ENCODE results near the gene LTBP3.
A peak's percentile ranks its signal among the peaks of the same experiment; 100 is the strongest.
"Not testable (repeated sequence)": the region's sequence is repeated elsewhere in the genome, so short reads cannot be mapped to it uniquely, and the experiment has no call there.

LTBP3 gene

DNA sequence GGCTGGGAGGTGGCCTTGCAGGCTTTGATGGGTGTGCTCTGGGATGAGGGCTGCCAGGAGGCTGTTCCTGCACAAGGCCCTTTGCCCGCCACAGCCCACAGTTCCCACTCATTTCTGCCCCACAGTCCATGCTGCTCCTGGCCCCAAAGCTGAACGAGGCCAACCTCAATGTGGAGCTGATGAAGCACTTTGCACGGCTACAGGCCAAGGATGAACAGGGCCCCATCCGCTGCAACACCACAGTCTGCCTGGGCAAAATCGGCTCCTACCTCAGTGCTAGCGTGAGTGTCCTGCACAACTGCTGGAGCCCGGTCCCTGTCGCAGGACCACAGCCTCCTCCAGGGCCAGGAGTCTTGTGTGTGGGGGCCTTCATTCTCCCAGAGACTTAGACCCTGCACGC is 23.1 kb downstream of the LTBP3 start:
- DNase-seq = no peak

DNA sequence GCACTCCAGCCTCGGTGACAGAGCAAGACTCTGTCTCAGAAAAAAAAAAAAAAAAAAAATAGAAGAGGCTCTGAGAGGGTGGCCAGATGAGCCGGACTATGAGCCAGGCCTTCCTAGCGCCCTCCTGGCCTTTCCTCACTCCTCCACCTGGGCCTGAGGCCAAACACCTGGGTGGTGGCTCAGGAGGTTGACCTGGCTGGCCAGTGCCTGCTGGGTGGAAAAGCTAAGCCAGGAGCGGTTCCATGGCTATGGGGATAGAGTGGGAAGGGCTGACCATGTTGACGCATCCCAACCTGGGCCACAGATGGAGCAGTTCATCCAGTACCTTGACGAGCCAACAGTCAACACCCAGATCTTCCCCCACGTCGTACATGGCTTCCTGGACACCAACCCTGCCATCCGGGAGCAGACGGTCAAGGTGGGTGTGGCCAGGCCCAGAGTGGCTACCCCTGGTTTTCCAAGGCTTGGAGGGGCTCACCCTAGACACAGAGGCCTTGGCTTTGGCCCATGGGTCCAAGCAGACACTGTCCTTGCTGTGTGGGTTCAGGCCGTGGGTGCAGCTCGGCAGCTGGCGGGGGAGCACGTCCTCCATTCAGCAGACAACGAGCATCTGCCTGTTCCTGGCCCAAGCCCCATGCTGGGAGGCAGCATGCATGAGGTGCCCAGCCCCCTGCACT is 25.6 kb downstream of the LTBP3 start:
- no peak for DNase-seq

DNA sequence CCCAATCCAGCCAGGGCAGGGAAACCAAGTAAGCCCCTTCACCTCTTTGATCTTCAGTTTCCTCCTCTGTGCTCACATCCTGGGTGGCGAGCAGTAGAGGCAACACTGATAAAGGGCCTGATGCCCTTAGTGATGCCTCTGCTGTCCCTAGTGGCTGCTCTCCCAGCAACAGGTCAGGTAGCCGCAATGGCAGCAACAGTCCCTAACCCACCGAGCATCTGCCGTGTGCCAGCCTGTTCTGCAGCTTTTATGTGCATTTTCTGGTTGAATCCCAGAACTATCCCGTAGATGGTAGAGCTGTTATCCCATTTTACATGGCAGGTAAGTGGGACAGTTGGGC is 28.0 kb downstream of the LTBP3 start:
- no peak for DNase-seq

DNA sequence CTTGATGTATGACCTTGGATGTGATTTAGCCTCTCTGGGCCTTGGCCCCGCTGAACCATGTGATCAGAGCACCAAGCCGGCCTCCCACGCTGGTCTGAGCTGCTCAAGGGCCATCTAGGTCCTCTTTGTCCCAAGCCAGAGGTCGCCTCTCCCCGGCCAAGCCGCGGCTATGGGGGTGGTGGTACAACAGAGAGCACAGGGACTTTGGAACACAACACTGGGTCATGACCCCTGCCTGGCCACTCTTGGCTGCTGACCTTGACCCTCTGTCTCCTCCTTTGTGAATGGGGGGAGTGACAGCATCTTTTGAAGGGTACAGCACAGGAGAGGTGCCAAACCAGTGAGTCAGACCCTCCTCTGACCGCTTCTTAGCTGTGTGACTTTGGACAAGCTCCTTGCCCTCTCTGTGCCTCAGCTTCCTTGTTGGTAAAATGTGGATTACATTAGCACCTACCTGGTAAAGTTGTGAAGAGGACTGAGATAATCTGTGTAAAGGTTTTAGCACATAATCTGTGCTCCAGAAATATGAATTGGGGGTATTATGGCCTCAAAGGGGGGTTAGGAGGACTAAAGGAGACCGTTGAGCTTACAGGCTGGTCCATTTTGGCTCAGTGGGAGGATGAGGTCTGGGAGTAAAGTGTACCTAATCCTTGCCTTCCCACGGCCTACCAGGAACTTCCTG is 28.5 kb downstream of the LTBP3 start:
- no peak for DNase-seq

DNA sequence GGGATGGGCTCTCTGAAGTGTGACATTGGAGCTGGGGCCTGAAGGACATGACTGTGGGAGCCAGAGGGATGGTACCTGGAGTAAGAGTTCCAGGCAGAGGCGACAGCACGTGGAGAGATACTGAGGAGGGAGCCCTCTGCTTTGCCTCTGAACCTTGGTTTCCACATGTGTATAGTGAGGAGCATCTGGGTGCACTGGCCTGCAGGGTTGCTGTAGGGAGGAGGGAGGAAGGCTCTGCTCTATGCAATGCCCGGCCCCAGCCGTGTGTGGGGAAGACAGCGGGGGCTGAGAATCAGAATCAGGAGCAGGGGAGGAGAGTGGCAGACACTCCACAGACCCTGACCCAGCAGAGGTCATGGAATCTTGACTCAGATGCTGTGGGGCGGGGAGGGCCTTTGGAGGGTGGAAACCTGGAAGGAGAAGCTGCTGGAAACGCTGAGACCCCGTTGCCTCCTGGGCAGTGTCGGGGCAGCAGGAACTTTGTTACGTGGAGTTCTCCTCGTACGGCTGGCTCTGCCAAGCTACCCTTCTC is 29.3 kb downstream of the LTBP3 start:
- no peak for DNase-seq

DNA sequence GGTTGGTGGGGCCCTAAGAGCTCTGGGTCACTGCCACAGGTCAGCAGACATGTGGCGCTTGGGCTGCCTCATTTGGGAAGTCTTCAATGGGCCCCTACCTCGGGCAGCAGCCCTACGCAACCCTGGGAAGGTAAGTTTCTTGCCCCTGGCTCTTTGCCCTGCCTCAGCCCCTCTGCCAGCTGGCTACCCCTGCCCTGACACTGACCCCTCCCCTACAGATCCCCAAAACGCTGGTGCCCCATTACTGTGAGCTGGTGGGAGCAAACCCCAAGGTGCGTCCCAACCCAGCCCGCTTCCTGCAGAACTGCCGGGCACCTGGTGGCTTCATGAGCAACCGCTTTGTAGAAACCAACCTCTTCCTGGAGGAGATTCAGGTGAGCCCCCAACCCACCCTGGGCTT is 31.4 kb downstream of the LTBP3 start:
- no peak for DNase-seq

DNA sequence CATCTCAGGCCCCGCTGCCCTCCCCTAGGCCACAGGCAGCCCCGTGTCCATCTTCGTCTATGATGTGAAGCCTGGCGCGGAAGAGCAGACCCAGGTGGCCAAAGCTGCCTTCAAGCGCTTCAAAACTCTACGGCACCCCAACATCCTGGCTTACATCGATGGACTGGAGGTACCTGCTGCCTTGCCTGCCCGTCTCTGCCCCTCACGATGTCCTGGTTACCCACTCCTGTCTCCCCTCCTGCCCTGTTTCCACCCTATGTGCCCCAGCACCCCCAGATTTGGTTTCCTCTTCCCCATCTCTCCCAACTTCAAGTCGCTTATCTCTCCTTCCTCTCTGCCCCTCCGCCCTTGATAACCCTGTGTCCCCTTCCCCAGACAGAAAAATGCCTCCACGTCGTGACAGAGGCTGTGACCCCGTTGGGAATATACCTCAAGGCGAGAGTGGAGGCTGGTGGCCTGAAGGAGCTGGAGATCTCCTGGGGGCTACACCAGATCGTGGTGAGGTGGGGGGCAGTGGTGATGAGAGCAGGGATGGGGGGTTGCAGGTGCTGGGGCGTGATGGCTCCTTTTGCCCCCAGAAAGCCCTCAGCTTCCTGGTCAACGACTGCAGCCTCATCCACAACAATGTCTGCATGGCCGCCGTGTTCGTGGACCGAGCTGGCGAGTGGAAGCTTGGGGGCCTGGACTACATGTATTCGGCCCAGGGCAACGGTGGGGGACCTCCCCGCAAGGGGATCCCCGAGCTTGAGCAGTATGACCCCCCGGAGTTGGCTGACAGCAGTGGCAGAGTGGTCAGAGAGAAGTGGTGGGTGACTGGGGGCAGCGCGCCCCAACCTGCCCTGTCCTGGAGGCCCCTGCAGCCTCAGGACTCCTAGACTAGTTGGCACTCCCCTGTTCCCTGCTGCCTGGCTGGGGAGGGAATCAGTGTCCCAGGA is 32.3 kb downstream of the LTBP3 start:
- no peak for DNase-seq

DNA sequence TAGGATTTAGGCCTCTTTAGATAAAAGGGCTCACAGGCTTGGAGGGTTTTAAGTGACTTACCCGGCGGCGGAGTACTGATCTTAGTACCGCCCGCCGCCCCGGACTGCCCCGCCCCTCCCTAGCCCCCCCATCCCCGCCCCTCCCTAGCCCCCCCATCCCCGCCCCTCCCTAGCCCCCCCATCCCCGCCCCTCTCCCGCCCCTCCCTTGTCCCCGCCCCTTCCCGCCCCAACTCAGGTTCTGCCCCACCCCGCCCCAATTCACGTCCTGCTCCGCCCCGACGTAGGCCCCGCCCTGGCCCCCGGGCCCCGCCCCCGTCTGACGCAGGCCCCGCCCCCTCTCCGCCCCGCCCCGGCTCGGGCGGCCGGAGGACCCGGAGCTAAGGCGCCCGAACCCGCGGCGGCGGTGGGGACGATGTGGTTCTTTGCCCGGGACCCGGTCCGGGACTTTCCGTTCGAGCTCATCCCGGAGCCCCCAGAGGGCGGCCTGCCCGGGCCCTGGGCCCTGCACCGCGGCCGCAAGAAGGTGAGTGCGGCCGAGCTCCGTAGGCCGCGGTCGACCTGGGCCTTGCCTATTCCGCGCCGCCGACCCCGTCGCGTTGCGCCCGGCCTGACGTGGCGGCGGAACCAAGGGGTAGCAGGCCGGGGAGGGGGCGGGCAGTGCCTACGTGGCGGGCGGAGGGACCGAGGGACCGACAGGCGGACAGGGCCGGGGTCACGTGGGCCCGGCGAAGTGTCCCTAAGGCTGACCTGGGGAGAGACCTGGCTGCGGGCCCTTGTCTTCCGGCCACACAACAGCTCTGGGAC is 33.2 kb downstream of the LTBP3 start, which contains the start of gene SCYL1:
TSS of gene SCYL1 (plus strand) at position 343 of the 805 bp plus-strand sequence. CDS start at position 414, 71 bp downstream.
- DNase-seq = peak; percentile 10

DNA sequence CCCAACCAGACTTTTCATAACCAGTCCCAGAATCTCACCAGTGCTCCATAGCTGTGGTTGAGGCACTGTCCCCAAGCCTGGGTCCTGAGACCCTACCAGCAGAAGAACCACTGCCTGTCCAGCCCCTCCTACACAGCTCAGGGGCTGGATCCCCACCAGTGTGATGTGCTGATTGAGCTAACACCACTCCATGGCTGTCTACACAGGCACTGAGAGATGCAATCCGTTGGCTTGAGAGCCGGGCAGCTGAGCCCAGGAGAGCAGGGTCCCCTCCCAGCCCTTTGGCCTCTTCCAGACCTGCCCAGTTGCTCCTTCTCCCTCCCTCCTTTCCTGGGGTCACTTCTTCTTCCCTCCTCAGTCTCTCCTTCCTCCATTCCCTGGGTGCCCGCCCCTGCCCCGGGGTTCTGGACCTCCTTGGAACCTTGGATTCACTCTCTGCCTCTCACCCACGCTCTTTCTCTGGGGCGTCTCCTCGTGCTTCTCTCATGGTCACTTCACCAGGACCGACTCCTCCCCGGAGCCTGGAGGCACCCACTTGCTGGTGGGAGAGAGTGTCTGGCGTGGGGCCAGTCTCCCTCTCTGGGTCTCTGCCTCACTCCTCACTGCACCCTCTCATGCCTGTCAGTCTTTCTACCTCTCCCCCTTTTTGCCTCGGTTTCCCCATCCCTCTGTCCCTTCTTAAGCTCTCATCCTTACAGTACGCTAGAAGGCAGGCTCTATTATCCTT is 34.0 kb downstream of the LTBP3 start:
- no peak for DNase-seq

DNA sequence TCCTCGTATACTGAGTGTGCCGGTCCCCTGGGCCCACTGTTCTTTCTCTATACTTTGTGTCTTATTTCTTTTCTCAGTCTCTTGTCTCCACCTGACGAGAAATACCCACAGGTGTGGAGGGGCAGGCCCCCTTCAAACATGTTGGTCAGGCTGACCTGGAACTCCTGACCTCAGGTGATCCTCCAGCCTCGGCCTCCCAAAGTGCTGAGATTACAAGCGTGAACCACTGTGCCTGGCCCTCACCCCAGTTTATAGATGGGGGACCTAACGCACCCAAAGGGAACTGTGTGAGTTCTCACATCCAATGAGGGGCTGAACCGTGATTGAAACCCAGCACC is 34.6 kb downstream of the LTBP3 start:
- not testable (repeated sequence) for DNase-seq

DNA sequence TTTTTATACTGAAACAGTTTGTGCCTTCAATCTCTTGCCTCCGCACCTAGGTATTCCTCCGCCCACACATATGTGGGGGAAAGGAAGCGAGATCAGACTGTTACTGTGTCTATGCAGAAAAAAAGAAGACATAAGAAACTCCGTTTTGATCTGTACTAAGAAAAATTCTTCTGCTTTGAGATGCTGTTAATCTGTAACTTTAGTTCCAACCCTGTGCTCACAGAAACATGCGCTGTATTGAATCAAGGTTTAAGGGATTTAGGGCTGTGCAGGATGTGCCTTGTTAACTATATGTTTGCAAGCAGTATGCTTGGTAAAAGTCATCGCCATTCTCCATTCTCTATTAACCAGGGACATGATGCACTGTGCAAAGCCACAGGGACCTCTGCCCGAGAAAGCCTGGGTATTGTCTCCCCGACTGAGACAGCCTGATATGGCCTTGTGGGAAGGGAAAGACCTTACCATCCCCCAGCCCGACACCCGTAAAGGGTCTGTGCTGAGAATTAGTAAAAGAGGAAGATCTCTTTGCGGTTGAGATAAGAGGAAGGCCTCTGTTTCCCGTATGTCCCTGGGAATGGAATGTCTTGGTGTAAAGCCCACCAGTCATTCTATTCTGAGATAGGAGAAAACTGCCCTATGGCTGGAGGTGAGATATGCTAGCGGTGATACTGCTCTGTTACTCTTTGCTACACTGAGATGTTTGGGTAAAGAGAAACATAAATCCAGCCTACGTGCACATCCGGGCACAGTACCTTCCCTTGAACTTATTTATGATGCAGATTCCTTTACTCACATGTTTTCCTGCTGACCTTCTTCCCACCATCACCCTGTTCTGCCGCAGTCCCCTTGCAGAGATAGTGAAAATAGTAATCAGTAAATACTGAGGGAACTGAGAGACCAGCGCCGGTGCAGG is 35.2 kb downstream of the LTBP3 start:
- not testable (repeated sequence) for DNase-seq

DNA sequence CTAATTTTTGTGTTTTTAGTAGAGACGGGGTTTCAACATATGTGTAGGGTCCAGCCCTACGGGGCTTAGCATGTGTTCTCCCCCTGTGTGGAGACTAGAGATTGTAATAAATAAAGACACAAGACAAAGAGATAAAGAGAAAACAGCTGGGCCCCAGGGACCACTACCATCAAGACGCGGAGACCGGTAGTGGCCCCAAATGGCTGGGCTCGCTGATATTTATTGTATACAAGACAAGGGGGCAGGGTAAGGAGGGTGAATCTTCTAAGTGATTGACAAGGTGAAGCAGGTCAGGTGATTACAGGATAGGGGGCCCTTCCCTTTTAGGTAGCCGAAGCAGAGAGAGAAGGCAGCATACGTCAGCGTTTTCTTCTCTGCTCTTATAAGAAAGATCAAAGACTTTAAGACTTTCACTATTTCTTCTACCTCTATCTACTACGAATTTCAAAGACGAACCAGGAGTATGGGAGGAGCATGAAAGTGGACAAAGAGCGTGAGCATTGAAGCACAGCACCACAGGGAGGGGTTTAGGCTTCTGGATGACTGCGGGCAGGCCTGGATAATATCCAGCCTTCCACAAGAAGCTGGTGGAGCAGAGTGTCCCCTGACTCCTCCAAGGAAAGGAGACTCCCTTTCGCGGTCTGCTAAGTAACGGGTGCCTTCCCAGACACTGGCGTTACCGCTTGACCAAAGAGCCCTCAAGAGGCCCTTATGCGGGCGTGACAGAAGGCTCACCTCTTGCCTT is 36.2 kb downstream of the LTBP3 start:
- DNase-seq = not testable (repeated sequence)

DNA sequence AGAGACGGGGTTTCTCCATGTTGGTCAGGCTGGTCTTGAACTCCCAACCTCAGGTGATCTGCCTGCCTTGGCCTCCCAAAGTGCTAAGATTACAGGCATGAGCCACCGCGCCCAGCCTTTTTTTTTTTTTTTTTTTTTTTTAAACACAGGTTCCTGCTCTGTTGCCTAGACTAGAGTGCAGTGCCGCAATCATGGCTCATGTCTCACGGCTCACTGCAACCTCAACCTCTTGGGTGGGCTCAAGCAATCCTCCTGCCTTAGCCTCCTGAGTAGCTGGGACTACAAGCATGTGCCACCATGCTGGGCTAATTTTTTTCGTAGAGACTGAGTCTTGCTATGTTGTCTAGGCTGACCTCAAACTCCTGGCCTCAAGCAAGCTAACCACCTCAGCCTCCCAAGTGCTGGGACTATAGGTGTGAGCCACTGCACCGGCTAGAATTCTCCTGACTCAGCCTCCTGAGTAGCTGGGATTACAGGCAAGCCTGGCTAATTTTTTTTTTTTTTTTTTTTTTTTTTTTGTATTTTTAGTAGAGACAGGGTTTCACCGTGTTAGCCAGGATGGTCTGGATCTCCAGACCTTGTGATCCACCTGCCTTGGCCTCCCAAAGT is 39.1 kb downstream of the LTBP3 start:
- not testable (repeated sequence) for DNase-seq

DNA sequence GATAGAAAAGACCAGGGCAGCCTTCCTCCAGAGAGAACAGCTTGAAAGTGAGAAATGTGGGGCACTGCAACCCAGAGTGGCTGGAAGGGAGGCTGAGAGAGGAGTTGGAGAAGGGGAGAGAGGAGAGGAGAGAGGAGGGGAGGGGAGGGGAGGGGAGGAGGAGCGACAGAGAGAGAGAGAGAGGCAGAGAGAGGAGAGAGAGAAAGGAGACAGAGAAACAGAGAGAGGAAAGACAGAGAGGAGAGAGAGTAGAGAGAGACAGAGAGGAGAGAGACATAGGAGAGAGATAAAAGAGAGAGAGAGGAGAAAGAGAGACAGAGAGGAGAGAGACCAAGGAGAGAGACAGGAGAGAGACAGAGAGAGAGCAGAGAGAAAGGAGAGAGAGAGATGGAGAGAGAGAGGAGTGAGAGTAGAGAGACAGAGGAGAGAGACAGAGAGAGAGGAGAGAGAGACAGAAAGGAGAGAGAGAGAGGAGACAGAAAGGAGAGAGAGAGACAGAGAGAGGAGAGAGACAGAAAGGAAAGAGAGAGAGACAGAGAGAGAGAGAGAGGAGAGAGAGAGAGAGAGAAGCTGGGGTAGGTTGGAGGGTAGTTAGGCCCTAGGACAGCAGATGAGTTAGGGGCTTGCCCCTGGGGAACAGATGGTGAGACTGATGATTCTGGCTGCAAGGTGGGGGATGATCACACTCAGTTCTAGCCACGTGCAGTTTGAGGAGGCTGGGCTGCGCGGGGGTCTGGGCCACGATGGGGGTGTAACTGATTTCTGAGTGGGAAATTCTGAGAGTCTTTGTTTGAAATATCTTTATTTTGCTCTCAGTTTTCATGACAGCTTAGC is 41.8 kb downstream of the LTBP3 start:
- no peak for DNase-seq

DNA sequence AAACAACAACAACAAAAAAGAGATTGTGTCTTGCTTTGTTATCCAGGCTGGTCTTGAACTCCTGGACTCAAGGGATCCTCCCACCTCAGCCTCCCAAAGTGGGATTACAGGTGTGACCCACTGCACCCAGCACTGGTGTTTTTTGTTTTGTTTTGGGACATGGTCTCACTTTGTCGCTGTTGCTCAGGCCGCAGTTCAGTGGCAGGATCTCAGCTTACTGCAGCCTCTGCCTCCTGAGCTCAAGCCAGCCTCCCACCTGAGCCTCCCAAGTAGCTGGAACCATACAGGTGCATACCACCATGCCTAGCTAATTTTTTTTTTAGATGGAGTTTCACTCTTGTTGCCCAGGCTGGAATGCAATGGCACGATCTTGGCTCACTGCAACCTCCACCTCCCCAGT is 45.8 kb downstream of the LTBP3 start:
- not testable (repeated sequence) for DNase-seq

DNA sequence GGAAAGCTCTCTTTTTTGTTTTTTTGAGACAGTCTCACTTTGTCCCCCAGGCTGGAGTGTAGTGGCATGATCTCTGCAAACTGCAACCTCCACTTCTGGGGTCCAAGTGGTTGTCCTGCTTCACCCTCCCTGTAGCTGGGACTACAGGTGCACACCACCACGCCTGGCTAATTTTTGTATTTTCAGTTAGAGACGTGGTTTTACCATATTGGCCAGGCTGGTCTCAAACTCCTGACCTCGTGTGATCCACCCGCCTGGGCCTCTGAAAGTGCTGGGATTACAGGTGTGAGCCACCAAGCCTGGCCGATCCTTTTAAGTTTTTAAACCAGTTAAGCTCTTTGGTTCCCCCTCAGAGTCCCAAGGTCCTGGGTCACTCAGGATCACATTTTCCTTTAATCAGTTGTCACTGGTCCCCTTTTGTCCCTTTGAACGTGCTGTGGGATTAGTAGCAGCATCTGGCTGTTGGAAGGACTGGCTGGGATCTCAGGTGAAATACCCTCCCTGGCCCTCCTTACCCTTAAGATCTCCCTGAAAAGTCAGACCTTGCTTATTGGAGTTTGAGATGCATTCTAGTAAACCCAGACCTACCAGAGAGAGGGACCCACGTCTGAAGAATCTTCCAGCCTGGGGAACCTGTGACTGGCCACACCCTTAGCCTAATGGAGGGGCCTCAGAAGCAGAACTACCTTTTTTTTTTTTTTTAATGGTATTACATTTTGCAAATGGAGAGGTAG is 51.2 kb downstream of the LTBP3 start:
- no peak for DNase-seq

DNA sequence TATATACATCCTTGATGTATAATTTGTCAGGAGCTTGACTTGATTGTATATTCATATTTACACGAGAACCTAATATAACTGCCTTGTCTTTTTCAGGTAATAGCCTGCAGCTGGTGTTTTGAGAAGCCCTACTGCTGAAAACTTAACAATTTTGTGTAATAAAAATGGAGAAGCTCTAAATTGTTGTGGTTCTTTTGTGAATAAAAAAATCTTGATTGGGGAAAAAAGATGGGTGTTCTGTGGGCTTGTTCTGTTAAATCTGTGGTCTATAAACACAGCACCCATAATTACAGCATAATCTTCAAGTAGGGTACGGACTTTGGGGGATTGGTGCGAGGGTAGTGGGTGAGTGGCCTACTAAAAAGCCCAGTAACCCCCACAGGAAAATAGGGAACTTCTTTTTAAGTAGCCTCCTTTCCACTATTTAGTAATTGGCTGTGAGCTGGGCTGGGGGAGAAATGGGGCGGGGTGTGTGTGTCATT is 51.8 kb downstream of the LTBP3 start:
- DNase-seq = no peak

All from GOT3 (cell line).